ENCODE results near the gene CIZ1. TPM values are rescaled to one million over a fixed set of nuclear protein-coding genes. Genes with fewer than 3 reads are reported as not detected.

The CIZ1 gene
- total and polyA plus RNA-seq, 2 of the 13 experiments (the other 11 are each of a cell fraction or from before 2014, with no cell fraction given) = 30.6 to 50.3 TPM

DNA sequence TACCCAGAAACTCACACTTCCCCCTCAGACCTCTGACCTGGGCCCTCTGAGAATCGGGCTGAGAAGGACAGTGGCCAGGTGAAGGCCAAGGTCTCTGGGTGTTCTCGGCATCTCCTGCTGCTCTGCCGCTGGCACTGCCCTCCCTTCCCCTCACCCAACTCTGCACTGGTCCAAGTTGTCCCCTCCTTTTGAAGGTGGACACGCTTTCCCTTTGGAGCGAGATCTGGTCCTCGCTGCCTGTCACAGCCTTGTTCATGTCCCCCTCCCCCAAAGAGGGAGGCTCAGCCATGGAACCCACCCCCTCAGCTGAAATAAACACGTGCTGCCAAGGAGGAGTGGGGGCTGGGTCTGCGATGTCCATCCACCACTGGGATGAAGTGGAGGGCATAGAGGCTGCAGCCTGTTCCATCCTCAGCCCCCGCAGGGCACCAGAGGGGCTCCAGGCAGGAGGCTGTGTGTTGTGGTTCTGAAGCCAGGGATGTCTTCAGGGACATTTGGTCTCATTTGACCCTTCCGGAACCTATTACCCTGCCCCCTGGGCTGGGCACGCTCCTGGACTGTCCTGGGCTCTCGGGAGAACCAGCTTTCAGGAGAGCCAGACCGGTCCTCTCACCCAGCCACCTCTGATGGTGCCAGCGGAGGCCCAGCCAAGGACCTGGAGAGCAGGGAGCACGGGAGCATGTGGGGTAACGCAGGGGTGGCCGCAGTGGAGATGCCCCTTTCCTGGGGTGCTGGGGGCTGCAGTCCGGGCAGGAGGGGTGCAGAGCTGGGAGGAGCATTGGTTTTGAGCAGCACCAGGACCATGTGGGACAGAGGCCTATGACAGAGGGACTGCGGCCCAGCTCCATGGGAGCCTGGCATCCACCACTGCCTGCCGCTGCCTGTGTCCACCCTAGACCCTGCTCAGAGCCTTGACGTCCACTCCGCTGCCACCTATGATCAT is 46.9 kb downstream of the CIZ1 start:
- H3K4me2 ChIP-seq (ENCODE audit: low read depth, low read length) = peak overlapping the region; percentile 49; the same call in 1 of the 2 replicates
- H3K27ac ChIP-seq (ENCODE audit: extremely low read length, insufficient read depth, low read length) = no peak overlapping the region
- no peaks in the 10 kb centered on the region for H3K79me2 ChIP-seq (ENCODE audit: insufficient read depth, low read length)
- no peak for TF ChIP-seq RERE (CRISPR knock-in tag; IDR thresholded peaks at IDR 0.05; ENCODE audit: low read depth)
- peak; percentile 9; the same call in 1 of the 2 replicates for TF ChIP-seq HNRNPL (IDR thresholded peaks at IDR 0.05; ENCODE audit: low read depth, low read length)
- ChIA-PET CTCF (ENCODE audit: low intra/inter-chr PET ratio, low total read pairs) (interaction anchor here (1.3 kb wide), 1 partner anchor 27 kb away, joined by 4 read pairs; no protein-coding TSS in a partner anchor), POLR2A (interaction anchor here (3.1 kb wide), 1 partner anchor 15 kb away, joined by 16 read pairs; the partner anchor contains the start of gene BBLN)
- H3K4me1 ChIP-seq (ENCODE audit: insufficient read depth, low read length) = peaks cover 58% of the 10 kb centered on the region
- no peaks in the 10 kb centered on the region for H3K36me3 ChIP-seq (replicated peaks in 1 of 2; ENCODE audit: control insufficient read depth in 1 of 2, insufficient read depth in 2 of 2, low read length in 2 of 2)
- no peak overlapping the region for H2AFZ ChIP-seq (ENCODE audit: low read length)
- BruUV-seq (replicated peaks) = no TSS peak
- 37% methylated on average over 10 of the region's 22 CpGs for WGBS (ENCODE audit: low lambda C conversion rate)
- no peaks in the 10 kb centered on the region for H3K9me3 ChIP-seq (ENCODE audit: low read length)
- FAIRE-seq = no peak
- in situ Hi-C loops (cut with HindIII; ENCODE audit: extremely low pct_ligation_motif_present, low pct_unique_long_range_greater_than_20kb) = no loop called here
- H3K4me3 ChIP-seq (replicated peaks in 1 of 3; ENCODE audit: insufficient read depth in 1 of 3, low read depth in 2 of 3, low read length in 3 of 3) = peak overlapping the region in 1 of 3 experiments; percentile 25; a peak in 1 of 6 replicates
- H3K27me3 ChIP-seq (ENCODE audit: control insufficient read depth in 1 of 2, insufficient read depth in 2 of 2, low read length in 2 of 2) = peaks cover 2 to 25% of the 10 kb centered on the region in 2 experiments; a peak in 4 of 5 replicates
- ATAC-seq = no peak
- no peak overlapping the region for H3K9ac ChIP-seq (ENCODE audit: insufficient read depth, low read depth, low read length)
- H4K20me1 ChIP-seq (ENCODE audit: insufficient read depth, low read length) = no peaks in the 10 kb centered on the region
- intact Hi-C loops (cut with micrococcal nuclease; ENCODE audit: unreplicated experiment) = no loop called here
- no peak for DNase-seq (ENCODE audit: low spot score)

All from HepG2 (cell line).